SIG-M5 treated with dmso at 0.1 percent for 504 hours (cell line): ENCODE measurements around the gene ZNF263.
A peak's percentile ranks its signal among the peaks of the same experiment; 100 is the strongest.
"Not testable (repeated sequence)": the region's sequence is repeated elsewhere in the genome, so short reads cannot be mapped to it uniquely, and the experiment has no call there.

Source experiments
- DNase-seq: peaks from one replicate; lab custom pipeline; 2025; ENCODE audit not compliant: unreplicated experiment; lab: John Stamatoyannopoulos, UW

The ZNF263 gene

DNA sequence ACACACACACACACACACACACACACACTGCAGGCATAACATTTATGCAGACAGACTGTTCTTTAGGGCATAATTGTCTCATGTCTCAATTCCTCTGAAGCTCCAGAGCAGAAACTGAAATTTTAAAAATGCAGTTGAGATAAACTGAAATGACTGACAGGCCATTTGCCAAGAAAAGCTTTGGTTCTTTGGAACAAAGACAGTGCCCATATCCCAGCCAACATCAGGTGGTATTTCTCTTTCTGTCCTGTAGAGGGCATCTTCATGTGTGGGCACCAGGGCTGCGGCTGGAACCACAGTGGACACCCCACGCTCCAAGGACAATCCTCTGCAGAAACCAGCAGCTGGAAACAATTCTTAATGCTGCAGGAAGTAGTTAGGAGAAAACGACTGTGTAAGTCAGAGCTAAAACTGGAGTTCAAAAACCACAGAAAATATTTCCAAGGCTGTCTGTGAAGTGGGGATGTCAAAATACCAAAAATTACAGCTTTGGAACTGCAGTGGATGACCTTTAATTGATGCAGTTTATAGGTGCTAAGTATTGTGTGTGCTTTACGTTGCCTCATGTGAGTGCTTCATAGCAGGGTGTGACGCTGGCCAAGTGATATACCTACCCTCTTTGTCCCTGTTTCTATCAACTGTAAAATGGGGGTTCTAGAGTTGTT is 16.3 kb upstream of the ZNF263 start:
- peak; percentile 6 for DNase-seq

DNA sequence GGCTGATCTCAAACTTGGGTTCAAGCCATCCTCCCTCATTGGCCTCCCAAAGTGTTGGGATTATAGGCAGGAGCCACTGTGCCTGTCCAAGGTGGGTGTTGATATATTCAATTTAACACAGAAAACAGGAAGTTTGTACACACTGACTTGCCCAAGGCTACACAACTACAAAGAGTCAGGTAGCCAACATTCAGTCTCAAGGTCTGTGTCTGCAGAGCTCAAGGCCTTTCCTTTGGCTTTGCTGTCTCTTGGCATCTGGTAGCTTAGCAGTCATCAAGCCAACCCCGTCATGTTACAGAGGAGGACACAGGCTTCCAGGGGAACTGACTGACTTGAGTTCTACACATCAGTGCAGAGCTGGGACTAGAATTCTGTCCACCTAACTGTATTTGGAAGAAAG is 15.0 kb upstream of the ZNF263 start:
- DNase-seq, result no peak

DNA sequence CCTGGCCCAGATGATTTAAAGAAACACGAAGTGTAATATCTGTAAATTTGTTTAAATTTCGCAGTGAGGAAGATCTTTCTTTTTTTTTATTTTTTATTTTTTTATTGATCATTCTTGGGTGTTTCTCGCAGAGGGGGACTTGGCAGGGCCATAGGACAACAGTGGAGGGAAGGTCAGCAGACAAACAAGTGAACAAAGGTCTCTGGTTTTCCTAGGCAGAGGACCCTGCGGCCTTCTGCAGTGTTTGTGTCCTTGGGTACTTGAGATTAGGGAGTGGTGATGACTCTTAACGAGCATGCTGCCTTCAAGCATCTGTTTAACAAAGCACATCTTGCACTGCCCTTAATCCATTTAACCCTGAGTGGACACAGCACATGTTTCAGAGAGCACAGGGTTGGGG is 12.6 kb upstream of the ZNF263 start:
- not testable (repeated sequence) for DNase-seq

DNA sequence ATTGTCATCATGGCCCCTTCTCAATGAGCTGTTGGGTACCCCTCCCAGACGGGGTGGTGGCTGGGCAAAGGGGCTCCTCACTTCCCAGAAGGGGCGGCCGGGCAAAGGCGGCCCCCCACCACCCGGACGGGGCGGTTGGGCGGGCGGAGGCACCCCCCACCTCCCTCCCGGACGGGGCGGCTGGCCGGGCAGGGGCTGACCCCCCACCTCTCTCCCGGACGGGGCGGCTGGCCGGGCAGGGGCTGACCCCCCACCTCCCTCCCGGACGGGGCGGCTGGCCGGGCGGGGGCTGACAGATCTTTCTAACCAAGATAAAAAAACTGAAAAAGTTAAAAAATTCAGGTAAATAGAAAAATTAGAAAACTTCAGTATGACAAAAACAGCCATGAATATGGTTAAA is 12.0 kb upstream of the ZNF263 start:
- not testable (repeated sequence) for DNase-seq

DNA sequence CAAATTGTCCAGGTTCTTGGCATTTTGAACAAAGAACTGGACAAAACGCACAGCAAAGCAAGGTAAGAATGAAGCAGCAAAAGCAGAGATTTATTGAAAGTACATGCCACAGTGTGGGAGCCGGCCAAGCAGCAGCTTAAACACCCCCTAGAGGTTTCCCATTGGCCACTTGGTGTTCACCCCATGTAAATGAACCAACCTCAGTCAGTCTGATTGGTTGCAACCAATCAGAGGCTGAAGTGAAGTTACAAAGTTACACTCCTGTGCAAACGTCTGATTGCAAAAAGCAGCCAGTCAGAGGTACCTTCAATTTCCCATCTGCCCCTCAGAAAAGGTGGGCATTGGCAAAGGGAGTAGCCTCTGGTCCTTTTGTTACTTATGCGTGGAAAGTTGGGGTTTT is 8.8 kb upstream of the ZNF263 start:
- DNase-seq, result no peak

DNA sequence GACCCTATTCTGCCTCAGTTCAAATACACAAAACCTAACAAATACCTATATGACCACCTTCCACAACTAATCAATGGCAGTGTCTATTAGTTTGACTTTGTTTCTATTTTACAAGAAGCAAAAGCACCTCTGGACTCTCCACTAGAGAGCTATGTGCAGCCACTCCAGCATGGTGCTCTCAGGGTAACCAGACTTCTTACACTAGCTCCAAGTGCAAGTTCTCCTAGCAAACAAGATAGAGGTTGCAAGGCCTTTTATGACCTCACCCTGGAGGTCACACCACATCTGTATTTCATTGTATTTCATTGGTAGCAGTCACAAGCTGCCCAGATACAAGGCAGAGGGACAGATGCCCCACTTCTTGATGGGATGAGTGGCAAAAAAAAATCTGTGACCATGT is 8.3 kb upstream of the ZNF263 start:
- DNase-seq, result no peak

DNA sequence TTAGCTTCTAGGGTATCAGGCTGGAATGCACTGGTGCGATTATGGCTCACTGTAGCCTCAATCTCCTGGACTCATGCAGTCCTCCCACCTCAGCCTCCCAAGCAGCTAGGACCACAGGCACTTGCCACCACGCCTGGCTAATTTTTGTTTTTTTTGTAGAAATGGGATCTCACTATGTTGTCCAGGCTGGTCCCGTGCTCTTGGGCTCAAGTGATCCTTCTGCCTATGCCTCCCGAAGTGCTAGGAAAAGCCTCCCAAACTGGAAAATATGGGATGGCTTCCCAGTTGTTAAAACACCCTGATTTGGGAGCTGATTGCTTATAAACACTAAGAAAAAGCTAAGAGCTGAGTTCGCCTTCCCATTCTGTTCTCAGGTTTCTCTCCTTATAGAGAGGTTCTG is 6.6 kb upstream of the ZNF263 start:
- no peak for DNase-seq

DNA sequence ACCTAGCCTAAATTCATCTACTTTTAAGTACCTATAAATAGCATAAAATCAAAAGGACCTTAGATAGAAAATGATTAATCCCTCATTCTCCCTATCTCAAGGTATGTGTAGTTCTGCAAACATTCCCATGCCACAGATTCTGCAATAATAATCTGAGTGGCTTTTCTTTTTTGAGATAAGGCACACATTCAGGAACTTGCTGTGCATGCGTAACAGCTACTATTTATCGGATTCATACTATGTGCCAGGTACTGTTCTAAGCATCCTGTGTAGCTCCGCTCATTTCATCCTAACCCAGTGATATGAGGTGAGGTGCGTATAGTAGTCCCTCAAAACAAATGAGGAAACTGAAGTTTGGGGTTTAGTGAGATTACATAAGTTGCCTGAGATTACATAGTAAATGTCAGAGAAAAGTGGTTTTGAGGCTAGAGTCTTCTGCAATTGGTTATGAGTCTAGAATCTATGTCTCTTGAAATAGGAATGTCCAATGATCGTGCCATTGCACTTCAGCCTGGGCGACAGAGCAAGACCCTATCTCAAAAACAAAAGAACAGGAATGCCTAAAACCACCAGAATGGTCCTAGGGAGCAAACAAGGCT is 2.0 kb upstream of the ZNF263 start:
- peak; percentile 46 for DNase-seq

DNA sequence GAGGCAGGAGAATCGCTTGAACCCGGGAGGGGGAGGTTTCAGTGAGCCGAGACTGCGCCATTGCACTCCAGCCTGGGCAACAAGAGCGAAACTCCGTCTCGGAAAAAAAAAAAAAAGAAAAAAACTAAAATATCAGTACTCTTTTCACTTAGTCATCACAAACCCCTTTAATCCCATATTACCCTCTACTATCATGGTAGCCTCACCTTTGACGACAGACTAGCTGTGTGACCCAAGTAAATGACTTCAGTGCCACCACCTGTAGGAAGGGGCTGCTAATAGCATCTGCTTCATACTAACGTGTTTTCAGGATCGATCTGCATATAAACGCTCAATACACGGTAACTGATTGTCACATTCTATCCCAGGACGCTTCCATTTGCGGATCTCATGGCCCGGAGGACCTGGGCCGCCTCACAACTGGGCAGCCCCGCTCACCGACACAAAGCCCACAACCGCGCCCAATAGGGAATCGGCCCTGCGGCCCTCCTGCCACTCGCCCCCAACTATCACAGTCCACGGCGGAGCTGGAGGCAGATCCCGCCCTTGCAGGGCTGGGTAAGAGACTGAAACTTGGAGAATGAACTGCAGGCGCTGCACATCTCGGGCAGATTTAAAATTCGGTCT is 1.1 kb upstream of the ZNF263 start:
- DNase-seq, result peak; percentile 63

DNA sequence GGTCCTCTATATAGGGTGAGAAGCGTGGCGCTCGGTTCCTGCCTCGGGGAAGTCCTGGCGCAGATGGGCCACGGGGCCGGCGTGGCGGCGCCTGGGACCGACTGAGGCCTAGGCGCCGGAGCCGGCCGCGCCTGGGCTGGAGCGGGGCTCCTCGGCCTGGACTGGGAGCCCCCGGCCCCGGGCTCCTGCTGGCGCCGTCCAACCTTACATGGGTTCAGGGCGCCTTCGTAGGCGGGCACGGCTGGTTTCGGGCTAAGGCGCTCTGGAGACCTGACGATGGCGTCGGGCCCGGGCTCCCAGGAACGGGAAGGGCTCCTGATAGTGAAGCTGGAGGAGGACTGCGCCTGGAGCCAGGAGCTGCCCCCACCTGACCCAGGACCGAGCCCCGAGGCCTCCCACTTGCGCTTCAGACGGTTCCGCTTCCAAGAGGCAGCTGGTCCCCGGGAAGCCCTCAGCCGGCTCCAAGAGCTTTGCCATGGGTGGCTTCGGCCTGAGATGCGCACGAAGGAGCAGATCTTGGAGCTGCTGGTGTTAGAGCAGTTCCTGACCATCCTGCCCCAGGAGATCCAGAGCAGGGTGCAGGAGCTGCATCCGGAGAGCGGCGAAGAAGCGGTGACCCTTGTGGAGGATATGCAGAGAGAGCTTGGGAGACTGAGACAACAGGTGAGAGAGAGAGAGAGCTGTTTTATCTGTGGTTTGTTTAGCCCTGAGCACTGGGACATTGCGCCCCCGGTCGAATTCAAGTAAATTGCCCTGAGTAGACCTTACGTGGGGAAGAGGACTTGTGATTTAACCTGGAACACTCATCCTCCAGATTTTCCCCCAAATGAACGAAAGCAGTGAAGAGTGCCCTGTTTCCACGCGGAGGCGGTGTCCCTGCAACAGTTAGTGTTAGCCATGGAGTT is 504 bp downstream of the ZNF263 start:
- no peak for DNase-seq

DNA sequence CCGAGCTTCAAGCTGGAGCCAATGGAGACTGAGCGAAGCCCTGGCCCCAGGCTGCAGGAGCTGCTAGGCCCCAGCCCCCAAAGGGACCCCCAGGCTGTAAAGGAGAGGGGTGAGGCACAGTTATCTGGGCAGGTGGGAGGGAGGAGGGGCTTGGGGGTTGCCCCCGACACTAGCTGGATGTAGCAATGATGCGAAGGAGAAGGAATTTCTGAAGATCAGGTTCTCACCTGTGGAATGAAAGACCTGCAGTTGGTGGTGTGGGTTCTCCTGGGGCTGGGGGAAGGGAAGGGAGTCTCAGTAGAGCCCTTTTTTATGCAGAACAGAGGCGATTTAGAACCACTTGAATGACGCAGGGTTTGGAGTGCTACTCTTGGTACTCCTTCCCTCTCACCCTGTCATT is 1.8 kb downstream of the ZNF263 start:
- DNase-seq, result no peak

DNA sequence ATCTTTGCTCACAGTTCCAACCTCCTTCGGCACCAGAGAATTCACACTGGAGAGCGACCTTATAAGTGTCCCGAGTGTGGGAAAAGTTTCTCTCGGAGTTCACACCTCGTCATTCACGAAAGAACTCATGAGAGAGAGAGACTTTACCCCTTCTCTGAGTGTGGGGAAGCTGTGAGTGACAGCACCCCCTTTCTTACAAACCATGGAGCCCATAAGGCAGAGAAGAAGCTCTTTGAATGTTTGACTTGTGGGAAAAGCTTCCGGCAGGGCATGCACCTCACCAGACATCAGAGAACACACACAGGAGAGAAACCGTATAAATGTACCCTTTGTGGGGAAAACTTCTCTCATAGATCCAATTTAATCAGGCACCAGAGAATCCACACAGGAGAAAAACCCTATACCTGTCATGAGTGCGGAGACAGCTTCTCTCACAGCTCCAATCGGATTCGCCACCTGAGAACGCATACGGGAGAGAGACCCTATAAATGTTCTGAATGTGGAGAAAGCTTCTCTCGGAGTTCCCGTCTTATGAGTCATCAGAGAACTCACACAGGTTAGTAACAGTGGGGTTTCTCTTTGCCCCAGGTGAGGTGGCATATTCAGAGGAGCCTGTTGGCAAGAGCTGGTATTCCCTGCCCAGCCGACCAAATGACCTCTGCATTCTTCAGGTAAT is 6.8 kb downstream of the ZNF263 start:
- DNase-seq, result no peak

DNA sequence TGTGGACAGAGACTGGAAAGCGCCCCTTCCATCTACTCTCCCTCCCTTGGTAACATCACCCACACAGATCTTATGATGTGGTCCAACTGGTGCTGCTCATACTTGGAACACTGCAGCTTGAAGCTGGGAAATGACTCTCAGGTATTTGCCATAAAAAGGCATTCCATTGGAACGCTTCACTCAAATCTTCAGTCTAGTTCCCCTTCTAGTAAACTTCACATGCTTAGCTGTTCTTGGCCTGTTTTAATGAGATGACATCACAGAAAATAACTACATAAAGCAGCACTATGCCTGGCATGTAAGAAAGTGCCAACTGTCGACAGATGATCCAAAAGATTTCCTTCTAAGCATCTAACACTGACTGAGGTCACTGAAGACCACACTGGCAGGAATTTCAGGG is 9.3 kb downstream of the ZNF263 start:
- DNase-seq, result no peak

DNA sequence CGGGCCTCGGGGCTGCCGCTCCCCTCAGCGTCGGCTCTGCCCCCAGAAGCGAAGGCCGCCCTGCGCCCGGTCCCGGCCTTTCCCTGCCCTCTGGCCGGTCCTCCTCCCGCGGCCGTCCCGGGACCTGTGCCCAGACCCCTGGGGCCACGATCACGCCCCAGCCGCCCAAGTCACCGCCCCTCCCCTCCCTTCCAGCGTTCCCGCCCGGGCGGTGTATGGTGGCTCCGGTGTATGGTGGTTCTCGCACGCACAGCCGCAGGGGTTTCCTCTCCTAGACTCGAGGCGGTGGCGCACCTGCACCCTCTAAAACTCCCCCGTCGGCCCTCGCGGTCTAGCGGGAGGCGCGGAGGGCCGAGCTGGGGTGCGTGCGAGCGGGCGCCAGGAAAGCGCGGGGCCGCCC is 11.9 kb downstream of the ZNF263 start:
- no peak for DNase-seq

DNA sequence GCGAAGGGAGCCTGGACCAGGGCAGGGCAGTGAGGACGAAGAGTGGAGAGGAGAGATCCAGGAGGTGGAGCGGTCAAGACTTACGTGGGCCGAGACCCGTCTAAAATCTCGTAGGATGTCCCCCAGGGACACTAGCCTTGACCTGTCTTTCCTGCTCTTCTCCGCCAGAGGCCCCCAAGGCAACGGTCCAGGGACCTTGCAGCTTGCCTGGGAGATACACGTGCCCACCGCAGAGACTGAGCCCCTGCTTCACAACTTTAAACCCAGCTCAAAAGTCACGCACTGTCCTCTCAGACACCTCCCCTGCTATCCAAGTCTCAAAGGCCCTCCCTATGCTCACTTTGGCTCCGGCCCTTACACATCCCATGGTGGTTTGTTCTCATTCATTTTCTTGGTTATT is 12.5 kb downstream of the ZNF263 start:
- DNase-seq, result no peak

DNA sequence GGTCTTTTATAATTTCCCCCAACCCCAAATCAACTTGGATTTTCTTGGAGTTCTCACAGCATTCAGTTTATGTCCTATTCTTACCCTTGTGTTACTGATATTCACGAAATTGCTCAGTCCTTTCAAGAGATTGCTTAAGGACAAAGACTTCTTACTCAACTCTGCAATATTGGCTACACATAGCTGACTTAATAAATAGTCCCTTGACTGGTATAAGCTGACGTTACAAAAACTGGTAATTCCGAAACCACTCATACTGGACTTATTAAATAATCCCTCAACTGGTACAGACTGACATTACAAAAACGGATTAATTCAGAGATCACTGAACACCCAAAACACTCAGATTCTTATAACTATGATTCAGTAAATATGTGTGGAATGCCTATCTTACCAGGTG is 21.1 kb downstream of the ZNF263 start:
- no peak for DNase-seq

DNA sequence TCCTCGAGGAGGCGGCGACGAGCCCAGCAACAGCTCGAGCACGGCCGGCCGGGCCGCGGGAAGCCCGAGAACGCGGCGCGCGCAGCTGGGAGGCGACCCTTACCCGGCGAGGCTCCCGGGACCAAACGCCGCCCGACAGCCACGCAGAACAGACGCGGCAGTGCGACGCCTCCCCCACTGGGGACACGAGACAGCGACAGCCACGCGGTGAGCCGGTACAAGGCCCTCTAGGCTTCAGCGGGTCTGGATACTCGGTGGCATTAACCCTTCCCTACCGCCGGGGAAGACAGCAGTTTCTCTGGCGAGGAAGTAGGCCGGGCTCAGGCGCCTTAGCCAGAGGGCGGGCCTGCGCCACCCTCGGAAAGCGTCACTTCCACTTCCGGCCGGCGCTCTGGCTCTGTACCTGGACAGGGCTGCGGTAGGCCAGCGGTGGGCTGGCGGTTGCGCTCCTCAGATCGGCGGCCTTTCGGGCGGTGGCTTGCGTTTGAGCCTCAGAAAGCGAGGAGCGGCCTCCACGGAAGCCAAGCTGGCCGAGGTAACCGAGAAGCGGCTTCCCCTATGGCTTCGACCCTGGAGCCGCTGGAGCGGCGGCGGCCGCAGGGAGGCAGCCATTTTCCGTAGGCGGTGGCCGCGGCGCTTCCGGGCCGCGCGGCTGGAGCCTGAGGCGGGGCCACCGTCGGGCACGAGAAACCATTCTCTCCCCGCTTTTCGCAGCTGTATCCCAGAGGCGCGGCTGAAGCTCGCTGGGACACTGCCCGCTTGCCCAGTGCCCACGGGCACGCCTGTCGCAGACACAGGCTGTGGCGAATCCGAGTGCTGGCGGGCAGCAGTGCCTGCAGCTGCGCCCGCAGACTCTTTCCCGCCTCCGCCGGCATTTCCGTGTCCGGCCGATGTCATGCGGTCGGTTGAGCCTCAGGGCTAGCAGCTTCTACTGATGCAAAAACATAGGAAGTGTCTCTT is 22.1 kb downstream of the ZNF263 start, which contains the start of the genes TIGD7 and ZNF75A:
TSS of gene TIGD7 (minus strand) at position 322 of the 960 bp plus-strand sequence. CDS start 4,816 bp downstream, outside the sequence.
TSS of gene ZNF75A (plus strand) at position 389 of the 960 bp plus-strand sequence. CDS start 2,932 bp downstream, outside the sequence.
- DNase-seq, result peak; percentile 90

DNA sequence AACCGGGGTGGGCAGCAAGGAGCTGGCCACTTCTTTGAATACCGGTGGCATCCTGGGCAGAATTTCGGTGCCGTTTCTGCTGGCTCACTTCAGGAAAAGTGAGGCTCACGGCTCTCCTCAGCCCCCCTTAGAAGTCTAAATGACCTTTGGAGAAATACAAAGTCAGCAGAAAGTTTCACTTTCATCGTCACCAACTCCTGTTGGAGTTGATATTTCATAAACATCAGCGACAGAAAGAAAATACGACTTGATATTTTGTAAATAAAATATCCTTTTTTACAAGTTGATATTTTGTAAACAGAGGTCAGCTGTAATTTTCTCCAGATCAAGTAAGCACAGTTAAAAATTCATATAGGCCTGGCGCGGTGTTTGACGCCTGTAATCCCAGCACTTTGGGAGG is 22.8 kb downstream of the ZNF263 start:
- no peak for DNase-seq

DNA sequence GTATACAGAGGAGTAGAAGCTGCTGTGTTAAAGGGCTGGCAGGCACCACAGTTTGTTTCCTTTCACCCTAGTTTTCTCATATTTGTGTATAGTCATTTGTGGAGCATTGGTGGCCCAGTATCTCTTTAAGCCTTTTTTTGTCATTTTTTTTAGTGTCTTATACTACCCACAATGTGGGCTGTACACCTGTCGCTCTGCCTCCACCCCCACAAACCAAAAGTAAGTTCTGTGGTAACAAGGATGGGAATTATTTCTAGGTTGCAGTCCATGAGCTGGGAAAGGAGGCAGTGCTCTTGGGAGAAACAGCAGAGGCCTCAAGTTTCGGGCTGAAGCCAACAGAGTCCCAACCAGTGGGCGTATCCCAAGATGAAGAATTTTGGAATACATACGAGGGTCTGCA is 28.2 kb downstream of the ZNF263 start:
- no peak for DNase-seq
